Measurements from ENCODE around the gene CAPZA3. TPM values are rescaled to one million over a fixed set of nuclear protein-coding genes. Genes with fewer than 3 reads are reported as not detected.

CAPZA3 gene
- total and polyA plus RNA-seq, 2 donors (not counting 3 experiments of a cell fraction or from before 2014, with no cell fraction given) = not detected

DNA sequence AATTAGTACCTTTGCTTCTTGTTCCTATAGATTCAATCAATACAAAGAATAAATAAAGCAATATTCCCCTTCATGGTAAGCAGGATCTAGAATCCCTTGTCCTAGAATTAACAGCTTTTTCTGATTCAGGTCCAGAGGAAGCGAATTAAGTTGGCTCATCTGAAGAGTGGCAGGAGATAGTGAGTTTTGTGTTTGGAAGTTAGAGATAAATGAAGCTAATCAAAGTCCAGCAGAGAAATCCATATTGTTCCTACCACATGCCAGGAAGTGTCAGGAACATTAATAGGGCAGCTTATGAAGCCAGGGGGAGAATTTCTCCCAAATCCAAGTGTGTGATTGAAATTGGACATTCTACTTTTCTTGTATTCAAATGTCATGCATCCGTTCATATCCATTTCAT is 13.9 kb downstream of the CAPZA3 start:
- Histone ChIP-seq H3K27ac (ENCODE audit: insufficient read depth, low read depth, low read length) (no peak overlapping the region), H3K4me2 (ENCODE audit: insufficient read depth, low read length) (no peak overlapping the region), H3K9ac (replicated peaks; ENCODE audit: extremely low read depth, insufficient read depth, low read length) (no peak overlapping the region), H3K27me3 (ENCODE audit: control insufficient read depth in 2 of 2, insufficient read depth in 2 of 2, low read length in 2 of 2) (no peaks in the 10 kb centered on the region), H3K9me3 (replicated peaks; ENCODE audit: control insufficient read depth, insufficient read depth, low read length) (no peaks in the 10 kb centered on the region), H3K4me1 (ENCODE audit: control insufficient read depth, extremely low read depth, insufficient read depth, low read length) (no peaks in the 10 kb centered on the region), H4K20me1 (replicated peaks; ENCODE audit: control insufficient read depth, extremely low read depth, insufficient read depth, low read length) (no peaks in the 10 kb centered on the region), H3K79me2 (ENCODE audit: control insufficient read depth, insufficient read depth, low read length) (no peaks in the 10 kb centered on the region), H3K4me3 (replicated peaks in 1 of 3; ENCODE audit: insufficient read depth in 1 of 3, low read depth in 1 of 3, low read length in 3 of 3) (no peak overlapping the region), H3K36me3 (ENCODE audit: control insufficient read depth in 2 of 2, extremely low read depth in 1 of 2, insufficient read depth in 2 of 2, low read length in 2 of 2) (no peaks in the 10 kb centered on the region), H3K9me1 (replicated peaks; ENCODE audit: control insufficient read depth, extremely low read depth, insufficient read depth, low read length) (no peaks in the 10 kb centered on the region), H2AFZ (ENCODE audit: low read depth, low read length) (no peak overlapping the region)
- TF ChIP-seq GATA2 (IDR thresholded peaks at IDR 0.05; ENCODE audit: insufficient read depth, insufficient read length, low read depth, low read length) (no peak), POLR2A (IDR thresholded peaks at IDR 0.05; ENCODE audit: low read depth, low read length) (no peak), JUN (IDR thresholded peaks at IDR 0.05; ENCODE audit: borderline replicate concordance, insufficient read depth, insufficient read length, low read depth) (no peak), EZH2 (IDR thresholded peaks at IDR 0.05; ENCODE audit: borderline replicate concordance, low read depth, low read length, severe bottlenecking) (no peak)
- TF ChIP-seq, protein P1, sequence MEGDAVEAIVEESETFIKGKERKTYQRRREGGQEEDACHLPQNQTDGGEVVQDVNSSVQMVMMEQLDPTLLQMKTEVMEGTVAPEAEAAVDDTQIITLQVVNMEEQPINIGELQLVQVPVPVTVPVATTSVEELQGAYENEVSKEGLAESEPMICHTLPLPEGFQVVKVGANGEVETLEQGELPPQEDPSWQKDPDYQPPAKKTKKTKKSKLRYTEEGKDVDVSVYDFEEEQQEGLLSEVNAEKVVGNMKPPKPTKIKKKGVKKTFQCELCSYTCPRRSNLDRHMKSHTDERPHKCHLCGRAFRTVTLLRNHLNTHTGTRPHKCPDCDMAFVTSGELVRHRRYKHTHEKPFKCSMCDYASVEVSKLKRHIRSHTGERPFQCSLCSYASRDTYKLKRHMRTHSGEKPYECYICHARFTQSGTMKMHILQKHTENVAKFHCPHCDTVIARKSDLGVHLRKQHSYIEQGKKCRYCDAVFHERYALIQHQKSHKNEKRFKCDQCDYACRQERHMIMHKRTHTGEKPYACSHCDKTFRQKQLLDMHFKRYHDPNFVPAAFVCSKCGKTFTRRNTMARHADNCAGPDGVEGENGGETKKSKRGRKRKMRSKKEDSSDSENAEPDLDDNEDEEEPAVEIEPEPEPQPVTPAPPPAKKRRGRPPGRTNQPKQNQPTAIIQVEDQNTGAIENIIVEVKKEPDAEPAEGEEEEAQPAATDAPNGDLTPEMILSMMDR (IDR thresholded peaks at IDR 0.05; ENCODE audit: extremely low read depth in 1 of 2, insufficient read depth in 1 of 2, low read depth in 1 of 2, low read length in 2 of 2) = no peak
- TF ChIP-seq, protein P2, sequence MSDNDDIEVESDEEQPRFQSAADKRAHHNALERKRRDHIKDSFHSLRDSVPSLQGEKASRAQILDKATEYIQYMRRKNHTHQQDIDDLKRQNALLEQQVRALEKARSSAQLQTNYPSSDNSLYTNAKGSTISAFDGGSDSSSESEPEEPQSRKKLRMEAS (IDR thresholded peaks at IDR 0.05; ENCODE audit: insufficient read depth, insufficient read length) = no peak
- dilution Hi-C loops (cut with MboI; ENCODE audit: extremely low pct_ligation_motif_present, low sequenced_read_pairs) = no loop called here
- POLR2A ChIA-PET = no interaction called here
- CTCF ChIA-PET = interaction anchor here (0.6 kb wide), 1 partner anchor 76 kb away, joined by 6 read pairs; no protein-coding TSS in a partner anchor
- FAIRE-seq = no peak
- intact Hi-C loops (cut with micrococcal nuclease) = no loop called here
- no TSS peak for BruUV-seq (replicated peaks)
- DNase-seq (ENCODE audit: low read depth, low spot score) = no peak
